B cell (primary cell): ENCODE measurements around the gene USH1G. TPM values are rescaled to one million over a fixed set of nuclear protein-coding genes. Genes with fewer than 3 reads are reported as not detected.

Experiments
- ATAC-seq: fragments of 200-7000 bp; cut with Tn5 transposase; one replicate; pipeline ENCODE4 v1.10.0; 2021; ENCODE audit warnings: low read depth, mild to moderate bottlenecking, moderate number of reproducible peaks, moderate library complexity
- CTCF ChIA-PET: fragments of 350-600 bp; sonication (Branson Sonifier 250); formaldehyde crosslinking; loops from one replicate; lab custom pipeline; 2021; ENCODE audit warnings: antibody characterized with exemption, inconsistent platforms; lab: Charles Lee
- POLR2A ChIA-PET: fragments of 350-600 bp; sonication (Branson Sonifier 250); formaldehyde crosslinking; loops from one replicate; lab custom pipeline; 2021; ENCODE audit warnings: antibody characterized with exemption; lab: Charles Lee
- DNase-seq: peaks from one replicate; pipeline ENCODE4 v3.0.0; 2013
- H2AFZ ChIP-seq: 2 replicates; pipeline ENCODE4 v1.6.1; 2012; ENCODE audit warnings: mild to moderate bottlenecking, low read depth, low read length; ENCODE audit not compliant: insufficient read depth, poor library complexity, severe bottlenecking
- H3K27ac ChIP-seq, 2 donors: 1 replicate in 1 of 2; 2 replicates in 1 of 2; pipeline ENCODE4 v1.5.1; 2012 to 2013; ENCODE audit warnings: low read length in 2 of 2, mild to moderate bottlenecking in 2 of 2, moderate library complexity in 1 of 2
- H3K27me3 ChIP-seq, 4 experiments: fragments of 200-600 bp in 1 of 4; sonication (generic) in 1 of 4; replicated peaks in 1 of 4; 1 replicate in 2 of 4; 2 replicates in 2 of 4; pipeline versions ENCODE4 v1.6.1 to v1.7.0; 2013 to 2016; ENCODE audit warnings: low read length in 3 of 4, mild to moderate bottlenecking in 2 of 4, mixed read lengths in 1 of 4, moderate library complexity in 1 of 4; ENCODE audit not compliant: insufficient read depth in 4 of 4, control insufficient read depth in 3 of 4; ENCODE audit errors: control extremely low read depth in 1 of 4
- H3K36me3 ChIP-seq, 2 experiments: replicated peaks in 1 of 2; 1 replicate in 1 of 2; 2 replicates in 1 of 2; pipeline versions ENCODE4 v1.6.1 to v1.7.1; 2013; ENCODE audit warnings: low read length in 1 of 2; ENCODE audit not compliant: insufficient read depth in 2 of 2, control insufficient read depth in 1 of 2; ENCODE audit errors: control extremely low read depth in 1 of 2, extremely low read depth in 1 of 2
- H3K4me1 ChIP-seq, 2 donors: fragments of 200-600 bp in 1 of 2; sonication (generic) in 1 of 2; 1 replicate in 1 of 2; 2 replicates in 1 of 2; pipeline versions ENCODE4 v1.5.1 to v1.6.1; 2013 to 2017; ENCODE audit warnings: low read length in 2 of 2; ENCODE audit not compliant: control insufficient read depth in 2 of 2, insufficient read depth in 2 of 2
- H3K4me2 ChIP-seq: replicated peaks from 2 replicates; pipeline ENCODE3; 2012; ENCODE audit warnings: mild to moderate bottlenecking, low read depth, low read length; ENCODE audit not compliant: poor library complexity, severe bottlenecking
- H3K4me3 ChIP-seq, 5 experiments: fragments of 200-600 bp in 1 of 5; sonication (generic) in 1 of 5; 1 replicate in 3 of 5; 2 replicates in 2 of 5; pipeline versions ENCODE4 v1.5.1 to v1.7.0; 2011 to 2016; ENCODE audit warnings: low read length in 4 of 5, mild to moderate bottlenecking in 4 of 5, low read depth in 2 of 5, control low read depth in 1 of 5, moderate library complexity in 1 of 5; ENCODE audit not compliant: insufficient read depth in 1 of 5; ENCODE audit errors: control extremely low read depth in 1 of 5, extremely low read depth in 1 of 5
- H3K79me2 ChIP-seq: fragments of 200-600 bp; sonication (generic); one replicate; pipeline ENCODE4 v1.6.0; 2016; ENCODE audit warnings: low read length; ENCODE audit not compliant: control insufficient read depth, insufficient read depth
- H3K9ac ChIP-seq: fragments of 200-600 bp; sonication (generic); 2 replicates; pipeline ENCODE4 v1.6.1; 2017; ENCODE audit warnings: mild to moderate bottlenecking, low read length, moderate library complexity
- H3K9me3 ChIP-seq, 3 donors: one replicate each; pipeline versions ENCODE4 v1.6.1 to v1.7.1; 2013; ENCODE audit warnings: low read length in 2 of 3; ENCODE audit not compliant: control insufficient read depth in 2 of 3, insufficient read depth in 1 of 3; ENCODE audit errors: control extremely low read depth in 1 of 3
- H4K20me1 ChIP-seq: 2 replicates; pipeline ENCODE4 v1.6.0; 2012; ENCODE audit warnings: mild to moderate bottlenecking, low read length; ENCODE audit not compliant: insufficient read depth, control insufficient read depth, poor library complexity, severe bottlenecking
- H3K27ac Mint-ChIP-seq: one replicate; pipeline ENCODE4 v1.8.0; 2021; ENCODE audit warnings: mixed read lengths
- H3K27me3 Mint-ChIP-seq: one replicate; pipeline ENCODE4 v1.8.0; 2021; ENCODE audit warnings: mixed read lengths
- H3K4me1 Mint-ChIP-seq: one replicate; pipeline ENCODE4 v1.8.0; 2021; ENCODE audit warnings: mixed read lengths
- H3K4me3 Mint-ChIP-seq: one replicate; pipeline ENCODE4 v1.8.0; 2021; ENCODE audit warnings: mixed read lengths
- H3K9me3 Mint-ChIP-seq: one replicate; pipeline ENCODE4 v1.8.0; 2022; ENCODE audit warnings: mixed read lengths; ENCODE audit not compliant: insufficient read depth
- CTCF ChIP-seq: fragments of 200-600 bp; IDR thresholded peaks from one replicate; pipeline ENCODE4 v1.8.0; 2022; ENCODE audit warnings: antibody characterized with exemption, mild to moderate bottlenecking
- EZH2 ChIP-seq: IDR thresholded peaks from 2 replicates; pipeline ENCODE4 v1.6.1; 2012; ENCODE audit warnings: borderline replicate concordance, low read depth, mild to moderate bottlenecking, moderate library complexity, low read length; ENCODE audit not compliant: insufficient read depth, poor library complexity, severe bottlenecking
- WGBS: methylation state at CpG from one replicate; pipeline ENCODE4 v1.1.5; 2013; ENCODE audit warnings: missing lambda C conversion rate; ENCODE audit not compliant: insufficient coverage; 5-methylcytosine and 5-hydroxymethylcytosine counted together
- intact Hi-C: fragments of 100-400 bp; cut with micrococcal nuclease; formaldehyde crosslinking; loops from one replicate; pipeline ENCODE4 v1.10.0; 2022
- polyA plus RNA-seq: library from polyadenylated mRNA; depleted of rRNA; stranded (reverse); fragments of >200 nt; gene quantifications from 2 replicates; pipeline ENCODE4 v1.2.3, GENCODE V29; 2012
- total RNA-seq, 2 donors: library from RNA; stranded (reverse); fragments of 120-200 nt in 1 of 2; gene quantifications; 1 replicate in 1 of 2; 2 replicates in 1 of 2; pipeline versions ENCODE4 v1.2.3 to v1.2.4, GENCODE V29; 2013 to 2022

The USH1G gene
- total and polyA plus RNA-seq, 2 donors (not counting 1 experiment from before 2014, with no cell fraction given) = not detected

- H3K9me3 Mint-ChIP-seq = no peaks in the 10 kb centered on the region
- Histone ChIP-seq H4K20me1 (no peaks in the 10 kb centered on the region), H3K4me1 (no peaks in the 10 kb centered on the region), H3K79me2 (no peaks in the 10 kb centered on the region), H3K27me3 (peaks cover 0 to 31% (median 4%) of the 10 kb centered on the region in 4 experiments), H3K36me3 (no peaks in the 10 kb centered on the region), H3K4me3 (no peak overlapping the region), H2AFZ (no peak overlapping the region), H3K9me3 (no peaks in the 10 kb centered on the region), H3K9ac (no peak overlapping the region), H3K4me2 (no peak overlapping the region), H3K27ac (no peak overlapping the region)
- ChIA-PET POLR2A (no interaction called here), CTCF (no interaction called here)
- H3K4me1 Mint-ChIP-seq = no peaks in the 10 kb centered on the region
- H3K27me3 Mint-ChIP-seq = peaks cover 38% of the 10 kb centered on the region
- ATAC-seq (no peak), DNase-seq (no peak)
- H3K27ac Mint-ChIP-seq = no peak overlapping the region
- no peak overlapping the region for H3K4me3 Mint-ChIP-seq
- intact Hi-C loops = no loop called here
- WGBS = 77% methylated on average over 5 of the region's 8 CpGs
- TF ChIP-seq EZH2 = no peak
- TF ChIP-seq CTCF = no peak
Observed at GRCh38 chr17:74900208-74900607, 22.8 kb downstream of the USH1G start.

- Histone ChIP-seq H3K27ac (no peak overlapping the region), H3K27me3 (peaks cover 0 to 41% (median 5%) of the 10 kb centered on the region in 4 experiments), H4K20me1 (no peaks in the 10 kb centered on the region), H2AFZ (no peak overlapping the region), H3K9me3 (peaks cover 0 to 6% (median 0%) of the 10 kb centered on the region in 3 donors), H3K36me3 (no peaks in the 10 kb centered on the region), H3K4me3 (no peak overlapping the region), H3K79me2 (no peaks in the 10 kb centered on the region), H3K9ac (no peak overlapping the region), H3K4me2 (no peak overlapping the region), H3K4me1 (peaks cover under 1 to 7% of the 10 kb centered on the region in 2 donors)
- ChIA-PET POLR2A (no interaction called here), CTCF (no interaction called here)
- Mint-ChIP-seq H3K27me3 (peaks cover 47% of the 10 kb centered on the region), H3K27ac (no peak overlapping the region), H3K4me1 (peaks cover 2% of the 10 kb centered on the region), H3K9me3 (no peaks in the 10 kb centered on the region), H3K4me3 (no peak overlapping the region)
- DNase-seq (no peak), ATAC-seq (no peak)
- WGBS = 88% methylated on average over 8 of the region's 11 CpGs
- intact Hi-C loops = no loop called here
- TF ChIP-seq EZH2 (no peak), CTCF (no peak)
Observed at GRCh38 chr17:74898376-74898946, 24.6 kb downstream of the USH1G start.
